ENCODE measurements around the gene P2RX4. TPM values are rescaled to one million over a fixed set of nuclear protein-coding genes. Genes with fewer than 3 reads are reported as not detected.
A peak's percentile ranks its signal among the peaks of the same experiment; 100 is the strongest.
"Not testable (repeated sequence)": the region's sequence is repeated elsewhere in the genome, so short reads cannot be mapped to it uniquely, and the experiment has no call there.

Gene P2RX4
- total RNA-seq, 2 experiments from 2014 or later: 17.8 to 19.0 TPM

DNA sequence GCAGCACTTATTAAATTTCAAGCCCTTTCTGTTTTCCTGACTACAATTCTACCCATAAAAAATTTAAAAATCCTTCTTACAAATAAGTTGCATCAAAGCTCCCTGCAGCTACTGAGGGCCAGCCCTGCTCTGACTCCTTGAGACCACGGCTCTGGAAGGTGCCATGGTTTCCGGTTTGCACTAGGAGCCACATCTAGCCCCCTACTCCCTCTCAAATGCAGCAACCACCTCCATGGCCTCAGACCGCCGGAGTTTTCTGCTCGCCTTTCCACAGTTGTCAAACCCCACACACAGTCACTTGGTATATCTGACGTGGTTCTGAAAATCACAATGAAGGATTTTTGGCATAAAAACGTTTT lies 30.1 kb downstream of the P2RX4 start:
- Mint-ChIP-seq H3K36me3 (peaks cover 42% of the 10 kb centered on the region), H3K4me1 (peaks cover 33% of the 10 kb centered on the region)

DNA sequence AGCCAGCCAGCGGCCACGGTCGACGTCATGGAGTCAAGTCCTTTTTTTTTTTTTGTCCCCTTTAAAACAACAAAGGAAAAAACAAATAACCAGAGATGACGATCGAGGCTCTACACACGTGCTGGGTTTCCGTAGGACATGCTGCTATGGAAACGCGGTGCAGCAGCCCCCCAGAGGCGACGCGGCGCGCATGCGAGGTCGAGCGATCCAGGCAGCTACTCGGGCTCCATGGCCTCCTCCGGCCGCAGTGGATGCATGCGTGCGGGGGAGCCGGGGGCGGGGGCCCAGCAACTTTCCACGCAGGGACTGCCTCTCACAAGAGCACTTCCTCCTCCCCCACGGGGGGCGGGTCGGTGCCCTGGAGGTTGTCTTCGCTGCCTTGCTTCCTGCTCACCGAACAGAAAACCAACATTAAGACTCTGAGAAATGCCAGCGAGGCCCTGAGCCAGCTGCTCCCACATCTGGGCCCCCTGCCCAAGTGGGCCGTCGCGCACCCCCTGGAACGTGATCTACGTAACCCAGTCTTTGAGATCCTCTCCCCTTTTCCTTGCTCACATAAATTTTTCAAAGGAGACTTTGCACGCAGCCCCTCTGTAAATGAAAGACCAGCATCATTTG lies 30.7 kb downstream of the P2RX4 start:
- H3K36me3 Mint-ChIP-seq: peaks cover 42% of the 10 kb centered on the region
- peak; percentile 84 for DNase-seq
- no peaks in the 10 kb centered on the region for H3K9me3 Mint-ChIP-seq
- H3K4me3 Mint-ChIP-seq: peak overlapping the region; percentile 35
- no peaks in the 10 kb centered on the region for H3K27me3 Mint-ChIP-seq
- peaks cover 33% of the 10 kb centered on the region for H3K4me1 Mint-ChIP-seq
- H3K27ac Mint-ChIP-seq: peak overlapping the region; percentile 88

More for the DNA sequence above, 30.1 kb downstream of the P2RX4 start:
- Mint-ChIP-seq H3K4me3 (peak overlapping the region; percentile 14), H3K27ac (peak overlapping the region; percentile 88), H3K27me3 (no peaks in the 10 kb centered on the region), H3K9me3 (no peaks in the 10 kb centered on the region)
- no peak for DNase-seq

DNA sequence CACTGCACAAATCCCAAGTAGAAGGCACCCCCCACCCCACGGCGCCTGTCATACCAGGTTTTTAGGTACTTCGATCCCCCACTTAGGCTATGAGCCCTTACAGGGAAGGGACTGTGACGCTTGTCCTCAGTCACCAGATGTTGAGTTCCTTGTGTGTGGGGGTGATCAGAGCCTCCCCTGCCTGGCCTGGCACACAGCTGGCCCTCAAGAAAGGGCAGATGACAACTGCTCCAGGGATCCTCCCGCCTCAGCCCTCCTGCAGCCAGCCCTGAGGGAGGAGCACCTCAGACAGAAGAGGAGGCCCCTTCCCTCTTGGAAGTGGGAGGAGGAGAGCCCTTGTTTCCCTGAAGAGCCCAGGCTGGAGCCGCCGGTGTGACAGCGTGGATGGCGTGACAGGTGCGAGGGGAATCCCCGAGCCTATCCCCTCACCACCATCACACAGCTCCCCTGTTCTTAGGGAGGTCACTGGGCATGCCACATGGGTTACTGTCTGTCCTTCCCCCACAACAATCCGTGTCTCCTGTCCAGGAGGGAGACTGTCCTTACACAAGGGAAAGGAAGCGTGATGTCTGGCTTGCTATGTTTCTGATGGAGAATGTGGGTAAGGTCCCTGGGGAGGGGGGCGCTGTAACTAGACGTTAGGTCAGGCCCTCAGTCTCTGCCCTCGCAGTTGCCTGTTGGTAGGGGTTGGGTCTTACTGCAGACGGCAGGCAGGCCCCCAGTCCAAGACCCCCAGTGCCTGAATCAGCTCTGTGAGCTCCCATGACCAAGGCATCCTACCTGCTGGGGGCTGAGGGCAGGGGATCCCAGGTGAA lies 31.4 kb downstream of the P2RX4 start:
- DNase-seq: no peak
- Mint-ChIP-seq H3K27ac (peak overlapping the region; percentile 73), H3K4me1 (peaks cover 33% of the 10 kb centered on the region), H3K36me3 (peaks cover 44% of the 10 kb centered on the region), H3K4me3 (peak overlapping the region; percentile 35), H3K27me3 (no peaks in the 10 kb centered on the region), H3K9me3 (no peaks in the 10 kb centered on the region)

DNA sequence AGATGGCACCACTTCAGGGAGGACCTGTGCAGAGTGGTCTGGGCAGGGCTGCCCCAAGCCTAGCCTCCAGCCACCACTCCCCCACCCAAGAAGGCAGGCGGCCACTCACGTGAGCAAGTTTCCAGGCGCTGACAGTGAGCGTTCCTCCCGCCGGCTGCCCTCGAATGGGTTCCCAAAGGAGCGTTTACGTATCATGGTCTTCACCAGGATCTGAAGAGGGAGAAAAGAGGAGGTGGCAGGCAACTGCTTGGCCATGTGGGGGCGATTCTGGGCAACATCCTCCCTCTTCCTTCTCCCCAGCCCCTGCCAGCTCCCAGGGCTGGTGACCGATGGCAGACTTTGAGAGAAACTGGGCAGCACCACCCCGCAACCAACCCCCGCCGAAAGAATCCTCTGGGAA lies 35.1 kb downstream of the P2RX4 start:
- no peak overlapping the region for H3K4me3 Mint-ChIP-seq
- no peaks in the 10 kb centered on the region for H3K9me3 Mint-ChIP-seq
- H3K27me3 Mint-ChIP-seq: no peaks in the 10 kb centered on the region

DNA sequence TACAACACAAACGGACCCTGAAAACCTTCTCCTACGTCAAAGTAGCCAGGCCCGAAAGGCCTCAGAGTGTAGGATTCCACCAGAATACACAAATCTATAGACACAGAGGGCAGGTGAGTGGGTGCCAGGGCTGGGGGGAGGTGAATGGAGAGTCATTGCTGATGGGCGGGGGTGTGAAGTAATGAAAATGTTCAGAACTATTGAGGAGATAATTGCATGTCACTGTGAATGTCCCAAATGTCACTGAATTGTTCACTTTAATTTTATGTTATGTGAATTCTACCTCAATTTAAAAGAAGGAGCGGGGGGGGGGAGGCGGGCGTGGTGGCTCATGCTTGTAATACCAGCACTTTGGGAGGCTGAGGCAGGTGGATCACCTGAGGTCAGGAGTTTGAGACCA lies 36.0 kb downstream of the P2RX4 start:
- H3K36me3 Mint-ChIP-seq: peaks cover 32% of the 10 kb centered on the region
- H3K27ac Mint-ChIP-seq: no peak overlapping the region
- H3K9me3 Mint-ChIP-seq: no peaks in the 10 kb centered on the region
- H3K4me3 Mint-ChIP-seq: no peak overlapping the region
- peaks cover 10% of the 10 kb centered on the region for H3K4me1 Mint-ChIP-seq
- no peak for DNase-seq
- H3K27me3 Mint-ChIP-seq: no peaks in the 10 kb centered on the region

More for the DNA sequence above, 35.1 kb downstream of the P2RX4 start:
- Mint-ChIP-seq H3K36me3 (peaks cover 37% of the 10 kb centered on the region), H3K27ac (no peak overlapping the region), H3K4me1 (peaks cover 19% of the 10 kb centered on the region)
- DNase-seq: no peak

DNA sequence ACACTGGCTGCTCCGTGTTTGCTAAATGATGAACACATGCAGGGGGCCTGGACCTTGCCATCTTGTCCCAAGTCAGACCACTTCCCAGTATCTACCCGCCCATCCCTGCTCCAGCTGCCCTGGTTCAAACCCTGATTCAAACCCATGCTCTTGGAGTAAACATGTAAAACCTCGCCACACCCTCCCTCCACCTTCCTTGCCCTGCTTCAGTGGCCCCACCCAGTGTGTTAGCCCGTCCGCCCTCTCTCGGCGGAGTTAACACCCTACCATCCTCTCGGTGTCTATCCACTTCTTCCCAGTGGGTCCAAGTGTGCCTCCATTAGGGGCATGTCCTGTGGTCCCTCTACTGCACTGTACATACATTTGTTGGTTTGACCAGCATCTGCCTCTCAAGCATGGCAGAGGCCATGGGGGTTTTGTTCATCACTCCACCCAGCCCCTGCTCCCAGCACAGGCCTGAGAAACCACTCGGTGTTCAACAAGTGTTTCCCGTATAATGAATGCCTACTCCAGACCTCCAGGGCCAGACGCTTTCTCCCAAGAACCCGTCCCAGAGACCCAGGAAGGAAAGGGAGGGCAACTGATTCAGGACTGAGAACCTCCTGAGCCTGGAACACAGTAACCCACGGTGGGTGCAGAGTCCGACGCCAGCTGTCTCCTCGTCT lies 37.1 kb downstream of the P2RX4 start:
- H3K27me3 Mint-ChIP-seq: no peaks in the 10 kb centered on the region
- no peaks in the 10 kb centered on the region for H3K9me3 Mint-ChIP-seq
- DNase-seq: no peak
- H3K4me3 Mint-ChIP-seq: no peak overlapping the region
- H3K4me1 Mint-ChIP-seq: no peaks in the 10 kb centered on the region
- peaks cover 26% of the 10 kb centered on the region for H3K36me3 Mint-ChIP-seq
- no peak overlapping the region for H3K27ac Mint-ChIP-seq

DNA sequence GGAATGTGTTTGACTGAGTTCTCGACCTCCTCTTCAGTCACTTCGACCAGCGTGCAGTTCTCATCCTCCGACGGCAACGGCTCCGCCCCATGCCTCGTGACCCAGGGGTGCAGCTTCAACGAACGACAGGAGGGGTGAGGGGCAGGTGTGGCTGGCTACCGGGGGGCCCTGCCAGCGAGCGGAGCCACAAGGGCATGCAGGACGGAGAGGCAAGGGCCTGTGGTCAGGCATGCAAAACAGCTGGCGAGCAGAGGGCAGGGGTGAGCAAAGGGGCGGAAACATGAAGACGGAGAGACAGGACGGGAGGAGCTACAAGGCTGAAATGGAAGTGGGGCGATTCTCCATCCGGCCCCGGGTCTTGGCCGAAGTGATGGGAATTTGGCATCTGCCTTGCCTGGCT lies 38.7 kb downstream of the P2RX4 start:
- Mint-ChIP-seq H3K27me3 (no peaks in the 10 kb centered on the region), H3K4me1 (peaks cover 3% of the 10 kb centered on the region), H3K36me3 (peaks cover 31% of the 10 kb centered on the region), H3K9me3 (no peaks in the 10 kb centered on the region), H3K4me3 (no peak overlapping the region), H3K27ac (no peak overlapping the region)
- no peak for DNase-seq

DNA sequence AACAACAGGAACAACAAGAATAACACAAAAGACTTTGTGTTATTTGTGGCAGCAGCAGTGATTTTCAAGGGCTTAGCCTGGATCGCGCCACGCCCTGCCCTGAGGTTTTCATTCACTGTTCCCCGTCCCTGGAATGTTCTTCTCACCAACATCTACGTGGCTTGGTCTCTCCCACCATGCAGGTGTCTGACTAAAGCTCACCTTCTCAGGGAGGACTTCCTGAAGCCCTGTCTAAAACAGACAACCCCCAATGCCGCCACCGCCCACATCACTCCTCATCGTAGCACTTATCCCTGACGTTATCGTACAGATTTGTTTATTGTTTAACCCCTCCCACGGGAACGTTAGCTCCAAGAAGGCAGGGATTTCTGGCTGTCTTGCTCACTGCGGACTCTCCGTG lies 40.4 kb downstream of the P2RX4 start:
- Mint-ChIP-seq H3K27me3 (no peaks in the 10 kb centered on the region), H3K4me3 (no peak overlapping the region), H3K27ac (no peak overlapping the region), H3K36me3 (peaks cover 45% of the 10 kb centered on the region), H3K9me3 (no peaks in the 10 kb centered on the region), H3K4me1 (peaks cover 6% of the 10 kb centered on the region)
- DNase-seq: no peak

DNA sequence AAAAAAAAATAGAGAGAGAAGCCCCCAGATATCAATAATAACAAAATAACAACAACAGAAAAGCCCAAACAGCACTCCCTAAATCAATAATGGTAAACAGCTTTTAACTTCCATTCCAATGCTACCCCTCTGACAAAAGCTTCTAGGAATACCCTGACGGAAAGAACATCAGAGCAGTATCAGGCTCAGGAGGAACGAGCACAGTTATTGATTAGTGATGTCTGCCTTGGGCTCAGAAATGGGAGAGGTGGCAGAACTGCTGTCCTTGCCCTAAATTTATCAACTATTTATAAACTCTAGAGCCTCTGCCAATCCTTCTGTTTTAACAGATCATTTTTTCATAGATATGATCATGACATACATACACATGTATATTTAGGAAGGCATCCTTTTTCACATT lies 41.9 kb downstream of the P2RX4 start:
- no peak overlapping the region for H3K4me3 Mint-ChIP-seq
- H3K27me3 Mint-ChIP-seq: no peaks in the 10 kb centered on the region
- peaks cover 6% of the 10 kb centered on the region for H3K4me1 Mint-ChIP-seq
- H3K9me3 Mint-ChIP-seq: no peaks in the 10 kb centered on the region
- no peak overlapping the region for H3K27ac Mint-ChIP-seq
- DNase-seq: no peak
- peaks cover 52% of the 10 kb centered on the region for H3K36me3 Mint-ChIP-seq

DNA sequence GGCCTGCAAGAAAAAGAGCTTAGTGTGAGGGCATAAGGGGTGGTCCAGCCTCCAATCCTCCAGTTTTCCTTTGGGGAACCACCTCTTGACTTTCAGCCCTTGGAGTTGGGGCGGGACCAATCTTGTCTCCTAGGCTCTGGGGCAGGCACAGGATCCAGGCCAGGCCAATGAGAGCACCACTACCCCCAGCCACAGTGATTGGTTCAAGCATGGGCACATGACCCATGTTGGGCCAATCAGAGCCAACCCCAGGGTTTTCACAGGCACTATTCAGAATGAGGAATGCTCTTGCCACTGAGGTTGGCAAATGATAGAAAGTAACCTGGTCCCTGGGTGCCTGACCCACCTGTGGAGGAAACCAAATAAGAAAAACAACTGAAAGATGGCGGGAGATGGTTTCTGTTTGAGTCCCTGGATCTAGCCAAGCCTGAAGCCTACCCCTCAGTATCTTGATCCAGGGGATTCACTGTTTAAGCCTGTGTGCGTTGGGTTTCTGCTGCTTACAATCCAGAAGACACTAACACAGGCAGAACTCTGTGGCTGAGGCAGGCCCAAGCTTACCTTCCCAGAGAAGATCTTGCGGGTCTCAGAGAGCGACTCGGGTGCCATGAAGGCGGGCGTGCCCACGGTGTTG lies 42.9 kb downstream of the P2RX4 start:
- Mint-ChIP-seq H3K27me3 (no peaks in the 10 kb centered on the region), H3K9me3 (no peaks in the 10 kb centered on the region)

DNA sequence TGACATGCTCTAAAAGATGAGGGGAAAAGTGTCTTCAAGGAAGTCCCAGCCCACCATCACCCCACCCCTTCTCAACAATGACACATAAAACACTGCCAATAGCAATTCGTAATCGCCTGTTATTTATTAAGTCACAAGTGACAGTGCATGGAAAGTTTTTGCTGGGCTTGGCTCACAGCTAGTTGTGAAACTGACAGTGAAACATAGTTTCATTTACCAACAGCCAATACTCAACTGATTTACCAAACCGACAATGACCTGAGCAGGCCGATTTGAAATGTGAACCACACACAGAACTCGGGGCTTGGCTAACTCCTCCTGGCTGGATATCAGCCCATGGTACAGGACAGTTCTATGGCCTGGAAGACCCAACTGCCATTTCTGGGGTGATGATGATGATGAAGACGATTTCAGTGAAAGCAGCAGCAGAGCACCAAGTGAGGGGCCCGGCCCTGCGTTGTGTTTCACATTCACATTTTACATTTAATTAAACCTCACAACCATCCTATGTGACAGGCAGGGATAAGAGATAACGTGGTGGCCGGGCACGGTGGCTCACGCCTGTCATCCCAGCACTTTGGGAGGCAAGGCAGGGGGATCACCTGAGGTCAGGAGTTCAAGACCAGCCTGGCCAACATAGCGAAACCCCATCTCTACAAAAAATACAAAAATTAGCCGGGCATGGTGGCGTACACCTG lies 43.9 kb downstream of the P2RX4 start:
- Mint-ChIP-seq H3K27me3 (no peaks in the 10 kb centered on the region), H3K9me3 (no peaks in the 10 kb centered on the region), H3K27ac (peak overlapping the region; percentile 64), H3K4me3 (no peak overlapping the region), H3K4me1 (peaks cover 8% of the 10 kb centered on the region), H3K36me3 (peaks cover 47% of the 10 kb centered on the region)
- DNase-seq: no peak

More for the DNA sequence above, 42.9 kb downstream of the P2RX4 start:
- Mint-ChIP-seq H3K36me3 (peaks cover 50% of the 10 kb centered on the region), H3K4me3 (no peak overlapping the region), H3K27ac (peak overlapping the region; percentile 64), H3K4me1 (peaks cover 8% of the 10 kb centered on the region)
- no peak for DNase-seq

DNA sequence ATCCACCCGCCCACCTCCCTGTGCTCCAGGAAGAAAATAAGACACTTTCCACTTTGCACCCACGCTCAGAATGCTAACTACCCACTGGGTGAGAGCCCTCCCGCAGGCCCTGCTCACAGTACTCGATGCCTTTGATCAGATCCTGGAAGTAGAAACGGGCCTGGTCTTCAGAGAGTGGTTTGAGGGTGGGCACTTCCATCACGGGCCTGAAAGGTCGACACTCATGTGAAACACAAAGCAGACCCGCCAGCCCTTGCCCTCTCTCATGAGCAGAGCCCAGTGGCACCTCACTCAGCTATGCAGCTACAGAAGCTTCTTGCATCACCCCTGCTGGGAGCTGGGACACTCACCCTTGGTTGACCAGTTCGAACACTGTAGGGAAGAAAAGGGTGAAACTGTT lies 45.5 kb downstream of the P2RX4 start:
- Mint-ChIP-seq H3K4me1 (peaks cover 8% of the 10 kb centered on the region), H3K9me3 (no peaks in the 10 kb centered on the region), H3K4me3 (no peak overlapping the region), H3K36me3 (peaks cover 49% of the 10 kb centered on the region), H3K27ac (no peak overlapping the region), H3K27me3 (no peaks in the 10 kb centered on the region)
- DNase-seq: no peak

DNA sequence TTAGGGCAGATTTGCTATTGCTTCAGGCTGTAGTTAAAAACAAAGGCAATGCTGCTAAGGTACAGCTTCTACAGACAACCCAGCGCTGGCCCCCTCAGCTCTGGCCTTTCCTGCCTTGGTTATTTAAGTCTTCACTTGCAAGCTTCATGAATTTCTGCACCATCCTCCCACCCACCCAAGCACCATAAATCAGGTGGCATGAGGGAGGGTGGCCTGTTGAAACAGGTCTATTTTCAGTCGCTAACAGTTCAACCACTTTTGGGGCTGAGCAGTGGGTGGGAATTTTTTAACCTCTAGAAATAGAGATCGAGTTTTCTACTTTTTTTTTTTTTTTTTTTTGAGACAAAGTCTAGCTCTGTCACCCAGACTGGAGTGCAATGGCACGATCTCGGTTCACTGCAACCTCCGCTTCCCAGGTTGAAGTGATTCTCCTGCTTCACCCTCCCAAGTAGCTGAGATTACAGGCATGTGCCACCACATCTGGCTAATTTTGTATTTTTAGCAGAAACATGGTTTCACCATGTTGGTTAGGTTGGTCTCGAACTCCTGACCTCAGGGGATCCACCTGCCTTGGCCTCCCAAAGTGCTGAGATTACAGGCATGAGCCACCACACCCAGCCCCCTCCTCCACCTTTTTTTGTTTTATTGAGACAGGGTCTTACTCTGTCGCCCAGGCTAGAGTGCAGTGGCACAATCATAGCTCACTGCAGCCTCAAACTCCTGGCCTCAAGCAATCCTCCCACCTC lies 47.9 kb downstream of the P2RX4 start:
- not testable (repeated sequence) for H3K27ac Mint-ChIP-seq, DNase-seq, H3K27me3 Mint-ChIP-seq, H3K9me3 Mint-ChIP-seq, H3K4me3 Mint-ChIP-seq, H3K4me1 Mint-ChIP-seq
- H3K36me3 Mint-ChIP-seq: peaks cover 45% of the 10 kb centered on the region

DNA sequence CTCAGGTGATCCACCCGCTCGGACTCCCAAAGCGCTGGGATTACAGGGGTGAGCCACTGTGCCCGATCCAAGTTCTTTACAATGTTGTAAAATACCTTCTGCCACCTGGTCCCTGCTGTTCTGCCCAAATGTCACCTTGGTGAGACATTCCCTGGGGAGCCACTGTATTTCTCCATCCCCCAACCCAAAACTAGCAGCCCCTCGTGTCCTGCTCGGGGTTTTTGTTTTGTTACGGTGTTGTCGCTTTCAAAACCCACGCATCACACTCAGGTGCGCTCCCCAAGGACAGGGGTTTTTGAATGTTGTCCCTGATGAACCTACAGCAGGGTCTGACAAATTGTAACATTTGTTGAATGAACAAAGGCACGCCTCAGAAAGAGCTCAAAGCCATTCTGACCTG lies 49.1 kb downstream of the P2RX4 start:
- no peak for DNase-seq
- H3K27me3 Mint-ChIP-seq: no peaks in the 10 kb centered on the region
- no peaks in the 10 kb centered on the region for H3K9me3 Mint-ChIP-seq
- peaks cover 2% of the 10 kb centered on the region for H3K4me1 Mint-ChIP-seq
- no peak overlapping the region for H3K27ac Mint-ChIP-seq
- H3K4me3 Mint-ChIP-seq: no peak overlapping the region
- H3K36me3 Mint-ChIP-seq: peaks cover 33% of the 10 kb centered on the region
